Fibroblast of mammary gland (primary cell): Measurements from ENCODE around the gene PTPRE.
A peak's percentile ranks its signal among the peaks of the same experiment; 100 is the strongest.

Source experiments
- DNase-seq: peaks from one replicate; pipeline ENCODE4 v3.0.0-alpha.2; 2010; ENCODE audit warnings: low read depth
- H3K4me3 ChIP-seq: 2 replicates; pipeline ENCODE4 v1.5.1; 2011; ENCODE audit warnings: low read depth, mild to moderate bottlenecking, low read length, moderate library complexity; ENCODE audit not compliant: control insufficient read depth
- TF ChIP-seq, protein P1 (sequence below): conservative IDR thresholded peaks from 2 replicates; pipeline ENCODE4 v1.5.1; 2011; ENCODE audit warnings: low read depth, low read length, inconsistent platforms; ENCODE audit not compliant: control insufficient read depth, insufficient read depth

Gene PTPRE

GRCh38 chr10:127990846-127991542, 84.1 kb downstream of the PTPRE start:
- no peak overlapping the region for H3K4me3 ChIP-seq
- peak; percentile 86 for DNase-seq
- TF ChIP-seq, protein P1, sequence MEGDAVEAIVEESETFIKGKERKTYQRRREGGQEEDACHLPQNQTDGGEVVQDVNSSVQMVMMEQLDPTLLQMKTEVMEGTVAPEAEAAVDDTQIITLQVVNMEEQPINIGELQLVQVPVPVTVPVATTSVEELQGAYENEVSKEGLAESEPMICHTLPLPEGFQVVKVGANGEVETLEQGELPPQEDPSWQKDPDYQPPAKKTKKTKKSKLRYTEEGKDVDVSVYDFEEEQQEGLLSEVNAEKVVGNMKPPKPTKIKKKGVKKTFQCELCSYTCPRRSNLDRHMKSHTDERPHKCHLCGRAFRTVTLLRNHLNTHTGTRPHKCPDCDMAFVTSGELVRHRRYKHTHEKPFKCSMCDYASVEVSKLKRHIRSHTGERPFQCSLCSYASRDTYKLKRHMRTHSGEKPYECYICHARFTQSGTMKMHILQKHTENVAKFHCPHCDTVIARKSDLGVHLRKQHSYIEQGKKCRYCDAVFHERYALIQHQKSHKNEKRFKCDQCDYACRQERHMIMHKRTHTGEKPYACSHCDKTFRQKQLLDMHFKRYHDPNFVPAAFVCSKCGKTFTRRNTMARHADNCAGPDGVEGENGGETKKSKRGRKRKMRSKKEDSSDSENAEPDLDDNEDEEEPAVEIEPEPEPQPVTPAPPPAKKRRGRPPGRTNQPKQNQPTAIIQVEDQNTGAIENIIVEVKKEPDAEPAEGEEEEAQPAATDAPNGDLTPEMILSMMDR, result no peak

DNA sequence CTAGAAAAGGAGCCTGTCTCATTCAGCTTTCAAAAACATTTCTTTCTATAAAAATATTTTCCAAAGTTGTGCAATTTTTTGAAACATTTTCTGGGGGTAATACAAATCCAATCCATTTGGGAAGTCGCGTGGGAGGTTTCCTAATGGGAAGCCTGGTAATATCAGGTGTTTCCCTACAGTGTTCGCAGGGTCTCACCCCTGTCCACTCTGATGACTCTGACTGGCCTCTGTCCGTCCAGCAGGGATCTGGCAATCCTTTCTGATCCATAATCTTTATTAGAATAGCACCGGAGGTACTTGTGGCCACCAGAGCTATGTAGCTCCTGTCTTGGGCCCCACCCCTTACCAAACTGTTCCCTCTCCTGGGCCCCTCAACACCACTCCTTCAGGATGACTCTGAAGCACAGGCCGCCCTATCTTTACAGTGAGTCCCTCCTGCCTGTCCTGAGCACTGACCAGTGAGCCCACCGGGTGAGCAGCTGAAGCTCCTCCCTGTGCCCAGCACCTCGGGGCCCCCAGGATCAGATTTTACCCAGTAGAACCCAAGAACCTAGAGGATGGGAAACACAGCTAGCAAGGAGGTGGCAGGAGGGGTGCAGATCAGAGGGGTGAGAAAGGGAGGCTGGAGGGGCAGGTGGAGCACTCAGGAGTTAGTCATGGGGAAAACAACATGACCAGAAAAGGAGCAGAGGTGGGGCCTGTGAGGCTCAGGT, 84.8 kb downstream of the PTPRE start:
- DNase-seq, result no peak
- H3K4me3 ChIP-seq, result no peak overlapping the region
- TF ChIP-seq, protein P1, result no peak

- TF ChIP-seq, protein P1, result no peak
- no peak for DNase-seq
- no peak overlapping the region for H3K4me3 ChIP-seq
These were observed 85.5 kb downstream of the PTPRE start for GRCh38 chr10:127992376-127992775.

DNA sequence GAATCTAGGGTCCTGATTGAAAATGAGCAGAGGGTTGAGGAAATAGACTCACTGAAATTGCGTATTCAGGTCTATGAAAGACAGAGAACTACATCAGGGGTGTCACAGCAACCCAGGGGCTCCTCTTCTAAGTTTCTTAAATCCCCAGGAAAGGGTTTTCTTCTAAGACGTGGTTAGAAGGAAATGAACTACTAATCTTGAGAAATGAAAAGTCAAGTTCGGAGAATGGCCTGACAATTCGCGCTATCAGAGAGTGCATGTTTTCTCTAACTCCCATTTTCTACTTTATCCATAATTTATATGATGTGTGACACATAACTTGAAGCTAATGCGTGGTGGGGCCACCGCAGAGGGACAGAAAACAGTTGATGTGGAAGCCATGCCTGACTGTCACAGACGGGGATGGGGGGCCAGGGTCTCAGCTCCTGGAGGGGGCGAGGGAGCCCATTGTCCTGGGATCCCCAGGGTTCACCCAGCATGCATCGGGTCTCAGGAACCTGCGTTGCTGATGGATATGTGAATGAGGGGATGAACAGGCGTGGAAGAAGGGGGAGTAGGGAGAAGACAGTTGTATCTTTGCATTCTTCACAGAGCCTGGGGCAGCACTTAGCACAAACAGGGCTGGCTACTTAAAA, 86.3 kb downstream of the PTPRE start:
- DNase-seq, result no peak
- TF ChIP-seq, protein P1, result no peak
- no peak overlapping the region for H3K4me3 ChIP-seq

DNA sequence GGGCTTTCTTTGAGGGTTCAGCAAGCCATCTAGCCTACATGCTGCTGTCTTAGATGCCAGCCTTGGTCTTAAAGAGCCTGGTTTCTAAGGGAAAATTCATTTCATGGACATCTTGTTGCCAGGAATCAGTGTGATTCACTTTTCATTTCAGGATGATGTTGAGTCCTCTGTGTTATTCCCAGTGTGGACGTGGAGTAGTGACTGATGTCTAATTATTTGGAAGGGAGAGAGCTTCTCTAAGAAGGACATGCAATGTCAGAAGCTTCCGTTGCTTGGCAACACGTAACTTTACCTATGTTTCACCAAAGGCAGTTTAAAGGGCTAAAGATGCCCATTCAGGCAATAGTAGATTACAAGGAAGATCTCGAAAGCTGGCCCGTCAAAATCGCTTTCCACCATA, 89.0 kb downstream of the PTPRE start:
- H3K4me3 ChIP-seq, result no peak overlapping the region
- no peak for DNase-seq
- TF ChIP-seq, protein P1, result no peak

- TF ChIP-seq, protein P1, result no peak
- peak; percentile 42 for DNase-seq
- no peak overlapping the region for H3K4me3 ChIP-seq
These were observed 89.7 kb downstream of the PTPRE start for GRCh38 chr10:127996586-127996985.
